Keratinocyte (primary cell): ENCODE measurements around the gene XYLB. TPM values are rescaled to one million over a fixed set of nuclear protein-coding genes. Genes with fewer than 3 reads are reported as not detected.

Experiments
- DNase-seq: peaks from one replicate; pipeline ENCODE4 v3.0.0-alpha.2; 2011; ENCODE audit warnings: low read depth, missing footprints, low spot score
- FAIRE-seq: peaks from 2 replicates; lab custom pipeline; 2011; peaks lifted over from hg19 to GRCh38; lab: Jason Lieb, UNC
- H2AFZ ChIP-seq: 2 replicates; pipeline ENCODE4 v1.6.0; 2012; ENCODE audit warnings: low read length, control low read depth, inconsistent platforms; ENCODE audit not compliant: control insufficient read depth
- H3K27ac ChIP-seq: 2 replicates; pipeline ENCODE4 v1.5.1; 2011; ENCODE audit warnings: low read length; ENCODE audit not compliant: control insufficient read depth, insufficient read depth
- H3K27me3 ChIP-seq: 3 replicates; pipeline ENCODE4 v1.6.0; 2011; ENCODE audit warnings: low read length; ENCODE audit not compliant: control insufficient read depth, insufficient read depth; ENCODE audit errors: extremely low read depth
- H3K36me3 ChIP-seq, 2 experiments: 2 replicates in 1 of 2; 3 replicates in 1 of 2; pipeline ENCODE4 v1.5.1; 2011; ENCODE audit warnings: low read length in 2 of 2, mild to moderate bottlenecking in 1 of 2; ENCODE audit not compliant: control insufficient read depth in 2 of 2, insufficient read depth in 2 of 2; ENCODE audit errors: extremely low read depth in 1 of 2
- H3K4me1 ChIP-seq: 3 replicates; pipeline ENCODE4 v1.5.1; 2011; ENCODE audit warnings: low read length; ENCODE audit not compliant: control insufficient read depth, insufficient read depth; ENCODE audit errors: extremely low read depth
- H3K4me2 ChIP-seq: 3 replicates; pipeline ENCODE4 v1.6.0; 2011; ENCODE audit warnings: low read depth, low read length; ENCODE audit not compliant: control insufficient read depth, insufficient read depth; ENCODE audit errors: extremely low read depth
- H3K4me3 ChIP-seq, 3 experiments: fragments of 200-600 bp in 1 of 3; sonication (generic) in 1 of 3; 2 replicates in 2 of 3; 3 replicates in 1 of 3; pipeline ENCODE4 v1.5.1; 2011 to 2016; ENCODE audit warnings: low read length in 3 of 3, mild to moderate bottlenecking in 3 of 3, control low read depth in 2 of 3, inconsistent platforms in 1 of 3, low read depth in 1 of 3, mixed read lengths in 1 of 3, mixed run types in 1 of 3, moderate library complexity in 1 of 3; ENCODE audit not compliant: control insufficient read depth in 2 of 3, insufficient read depth in 2 of 3; ENCODE audit errors: extremely low read depth in 1 of 3
- H3K79me2 ChIP-seq: 2 replicates; pipeline ENCODE4 v1.6.0; 2012; ENCODE audit warnings: low read length; ENCODE audit not compliant: control insufficient read depth, insufficient read depth
- H3K9ac ChIP-seq: 3 replicates; pipeline ENCODE4 v1.6.0; 2011; ENCODE audit warnings: low read length; ENCODE audit not compliant: control insufficient read depth, insufficient read depth; ENCODE audit errors: extremely low read depth
- H3K9me1 ChIP-seq: 3 replicates; pipeline ENCODE4 v1.6.0; 2011; ENCODE audit warnings: low read length; ENCODE audit not compliant: control insufficient read depth, insufficient read depth; ENCODE audit errors: extremely low read depth
- H3K9me3 ChIP-seq: 2 replicates; pipeline ENCODE4 v1.5.1; 2012; ENCODE audit warnings: low read depth, low read length; ENCODE audit not compliant: control insufficient read depth
- H4K20me1 ChIP-seq: 3 replicates; pipeline ENCODE4 v1.6.0; 2011; ENCODE audit warnings: low read length; ENCODE audit not compliant: control insufficient read depth, insufficient read depth; ENCODE audit errors: extremely low read depth
- CTCF ChIP-seq, 3 experiments: IDR thresholded peaks in 1 of 3; conservative IDR thresholded peaks in 1 of 3; optimal IDR thresholded peaks in 1 of 3; 2 replicates in 2 of 3; 3 replicates in 1 of 3; pipeline versions ENCODE3 to v1.5.1; 2011; ENCODE audit warnings: low read length in 3 of 3, mild to moderate bottlenecking in 3 of 3, moderate library complexity in 2 of 3, control low read depth in 1 of 3, inconsistent platforms in 1 of 3; ENCODE audit not compliant: insufficient read depth in 2 of 3; ENCODE audit errors: extremely low read depth in 1 of 3
- EZH2 ChIP-seq: IDR thresholded peaks from one replicate; pipeline ENCODE4 v1.6.1; 2012; ENCODE audit warnings: inconsistent platforms, mild to moderate bottlenecking, low read length, moderate library complexity
- dilution Hi-C: fragments of 300-500 bp; cut with MboI; formaldehyde crosslinking; loops from one replicate; pipeline ENCODE4 v1.7.0; 2020; ENCODE audit warnings: low sequenced_read_pairs; ENCODE audit not compliant: extremely low pct_ligation_motif_present
- polyA plus RNA-seq, 5 experiments: library from polyadenylated mRNA; depleted of rRNA in 3 of 5; stranded (reverse) in 3 of 5; stranded (forward) in 1 of 5; unstranded in 1 of 5; fragments of >200 nt; gene quantifications; 1 replicate in 1 of 5; 2 replicates in 3 of 5; 3 replicates in 1 of 5; pipeline versions ENCODE4 v1.2.1 to v1.2.3, GENCODE V29; 2011 to 2012; ENCODE audit warnings: missing spikeins in 2 of 5, low read depth in 1 of 5, low replicate concordance in 1 of 5

The XYLB gene
- polyA plus RNA-seq, 1 donor (not counting 4 experiments of a cell fraction or from before 2014, with no cell fraction given) = 1.8 TPM

GRCh38 chr3:38315488-38316230 lies 30.9 kb upstream of the XYLB start:
- DNase-seq (no peak), FAIRE-seq (no peak)
- TF ChIP-seq CTCF (optimal IDR thresholded peaks at IDR 0.05 in 1 of 3, IDR thresholded peaks at IDR 0.05 in 1 of 3, conservative IDR thresholded peaks at IDR 0.05 in 1 of 3; ENCODE audit: extremely low read depth in 1 of 3, insufficient read depth in 2 of 3, low read length in 3 of 3) (no peak), EZH2 (no peak)
- H3K9ac ChIP-seq = no peak overlapping the region
- no peaks in the 10 kb centered on the region for H3K9me1 ChIP-seq
- H2AFZ ChIP-seq = no peak overlapping the region
- H3K27ac ChIP-seq = no peak overlapping the region
- dilution Hi-C loops = no loop called here
- H3K36me3 ChIP-seq = peaks cover 0 to 1% of the 10 kb centered on the region in 2 experiments
- H3K4me3 ChIP-seq = no peak overlapping the region
- H3K4me1 ChIP-seq = no peaks in the 10 kb centered on the region
- no peaks in the 10 kb centered on the region for H4K20me1 ChIP-seq
- peaks cover 4% of the 10 kb centered on the region for H3K27me3 ChIP-seq
- H3K4me2 ChIP-seq = no peak overlapping the region
- no peaks in the 10 kb centered on the region for H3K9me3 ChIP-seq
- H3K79me2 ChIP-seq = no peaks in the 10 kb centered on the region

GRCh38 chr3:38316356-38317191 lies 30.0 kb upstream of the XYLB start:
- TF ChIP-seq EZH2 (no peak), CTCF (optimal IDR thresholded peaks at IDR 0.05 in 1 of 3, IDR thresholded peaks at IDR 0.05 in 1 of 3, conservative IDR thresholded peaks at IDR 0.05 in 1 of 3; ENCODE audit: extremely low read depth in 1 of 3, insufficient read depth in 2 of 3, low read length in 3 of 3) (no peak)
- Histone ChIP-seq H3K9me1 (no peaks in the 10 kb centered on the region), H3K79me2 (no peaks in the 10 kb centered on the region), H3K4me1 (no peaks in the 10 kb centered on the region), H3K36me3 (peaks cover 0 to 1% of the 10 kb centered on the region in 2 experiments), H3K4me2 (no peak overlapping the region), H3K9ac (no peak overlapping the region), H2AFZ (no peak overlapping the region), H3K27me3 (peaks cover 4% of the 10 kb centered on the region), H3K9me3 (no peaks in the 10 kb centered on the region), H4K20me1 (no peaks in the 10 kb centered on the region), H3K27ac (no peak overlapping the region), H3K4me3 (no peak overlapping the region)
- FAIRE-seq (no peak), DNase-seq (no peak)
- dilution Hi-C loops = no loop called here
